Measurements from ENCODE around the gene FKBP1B. TPM values are rescaled to one million over a fixed set of nuclear protein-coding genes. Genes with fewer than 3 reads are reported as not detected.
"Not testable (repeated sequence)": the region's sequence is repeated elsewhere in the genome, so short reads cannot be mapped to it uniquely, and the experiment has no call there.

Gene FKBP1B
- total RNA-seq (2014; rRNA removed; shearing (Covaris generic)) = 0.98 and 8.5 TPM in 2 replicates

- DNase-seq (ENCODE audit: low read depth) = peak; percentile 82
These were observed at the start of gene FKBP1B for GRCh38 chr2:24049485-24050021. FKBP1B (plus strand) TSS chr2:24049741; CDS start chr2:24049850, 109 bp downstream.

DNA sequence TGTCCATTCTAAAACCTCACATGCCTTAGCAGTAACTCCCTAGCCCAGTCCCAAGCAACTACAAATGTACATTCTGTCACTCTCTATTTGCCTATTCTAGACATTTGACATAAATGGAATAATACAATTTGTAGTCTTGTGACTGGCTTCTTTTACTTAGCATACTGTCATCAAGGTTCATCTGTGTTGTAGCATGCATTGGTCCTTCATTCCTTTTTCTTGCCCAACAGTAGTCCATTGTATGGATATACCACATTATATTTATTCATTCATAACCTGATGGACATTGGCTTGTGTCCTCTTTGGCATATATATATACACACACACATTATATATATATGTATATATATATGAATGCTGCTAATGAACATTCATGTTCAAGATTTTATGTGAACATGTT, 41.8 kb upstream of the FKBP1B start:
- DNase-seq (ENCODE audit: low read depth) = no peak

GRCh38 chr2:24008672-24009366, 40.7 kb upstream of the FKBP1B start:
- no peak for DNase-seq (ENCODE audit: low read depth)

- DNase-seq (ENCODE audit: low read depth) = no peak
These were observed 40.2 kb upstream of the FKBP1B start for GRCh38 chr2:24009367-24009679.

- DNase-seq (ENCODE audit: low read depth) = no peak
These were observed 39.7 kb upstream of the FKBP1B start, which contains the start of gene MFSD2B for GRCh38 chr2:24009680-24010476. MFSD2B (plus strand) TSS chr2:24010085; CDS start chr2:24010097, 12 bp downstream.

DNA sequence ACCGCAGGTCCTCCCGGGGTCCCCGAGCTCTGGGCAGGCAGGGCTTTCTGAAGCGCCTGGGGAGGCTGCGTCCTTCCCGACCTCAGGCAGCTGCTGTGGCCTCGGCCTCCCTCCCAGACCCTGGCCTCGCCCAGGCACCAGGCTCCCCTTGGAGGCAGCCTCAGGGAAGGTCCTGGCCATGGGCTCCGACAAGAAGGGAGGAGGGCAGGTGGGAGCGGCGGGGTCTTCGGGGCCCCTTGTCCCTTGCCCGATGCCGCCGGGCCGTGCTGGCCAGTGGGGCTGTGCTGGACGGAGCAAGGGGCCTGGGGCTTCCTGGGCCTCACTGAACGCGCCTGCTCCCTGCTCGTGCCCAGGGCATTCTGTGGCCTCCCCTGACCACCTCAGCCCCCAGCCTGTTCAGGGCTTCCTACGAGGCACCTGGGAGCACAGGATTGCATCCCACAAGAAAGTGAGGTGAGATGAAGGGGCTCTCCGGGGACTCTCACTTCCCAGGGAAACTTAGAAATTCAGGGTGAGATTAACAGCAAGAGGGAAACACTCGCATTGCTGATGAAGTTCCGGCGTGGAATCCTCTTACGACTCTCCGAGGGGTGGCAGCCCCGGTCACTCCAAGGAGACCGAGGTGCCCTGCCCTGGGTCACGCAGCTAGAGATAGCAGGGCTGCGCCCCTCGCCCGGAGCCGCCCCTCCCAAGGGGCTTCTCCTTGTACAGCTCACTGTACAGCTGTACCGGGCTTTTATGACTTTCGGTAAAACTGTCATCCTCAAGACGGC, 38.9 kb upstream of the FKBP1B start:
- DNase-seq (ENCODE audit: low read depth) = no peak

DNA sequence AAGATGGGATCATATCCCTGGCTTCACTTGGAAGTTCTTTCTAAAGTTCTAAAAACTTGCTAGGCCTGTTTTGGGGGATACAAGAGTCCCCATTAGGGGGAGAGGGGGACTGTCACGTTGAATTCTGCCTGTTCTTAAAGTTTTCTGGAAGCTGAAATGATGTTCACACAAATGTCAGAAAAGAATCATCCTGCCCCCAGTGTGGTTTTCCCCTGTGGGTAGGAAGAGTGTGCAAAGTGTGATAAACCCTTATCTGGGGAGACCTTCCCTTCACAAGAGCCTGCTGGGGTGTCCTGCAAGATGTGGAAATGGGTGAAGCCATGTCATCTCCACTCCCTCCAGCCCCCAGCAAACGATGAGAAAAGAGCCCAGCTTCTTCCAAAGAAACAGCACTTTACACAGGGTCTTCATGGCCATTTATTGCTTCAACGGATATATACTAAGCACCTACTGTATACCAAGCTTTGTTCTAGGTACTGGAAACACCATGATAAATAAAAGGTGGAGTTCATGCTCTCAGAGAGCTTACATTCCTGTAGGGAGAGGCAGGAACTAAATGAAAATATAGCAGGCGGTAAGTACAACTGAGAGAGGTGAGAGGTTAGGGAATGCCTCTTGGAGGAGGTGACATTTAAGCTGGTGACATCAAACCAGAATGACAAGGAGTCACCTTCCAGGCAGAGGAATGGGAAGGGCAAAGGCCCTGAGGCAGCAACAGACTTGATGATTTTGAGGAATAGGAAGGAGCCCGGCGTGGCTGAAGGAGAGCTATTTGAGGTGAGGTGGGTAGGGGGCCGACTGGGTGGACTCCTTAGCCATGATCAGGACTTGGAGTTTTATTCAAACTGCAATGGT, 38.1 kb upstream of the FKBP1B start:
- no peak for DNase-seq (ENCODE audit: low read depth)

DNA sequence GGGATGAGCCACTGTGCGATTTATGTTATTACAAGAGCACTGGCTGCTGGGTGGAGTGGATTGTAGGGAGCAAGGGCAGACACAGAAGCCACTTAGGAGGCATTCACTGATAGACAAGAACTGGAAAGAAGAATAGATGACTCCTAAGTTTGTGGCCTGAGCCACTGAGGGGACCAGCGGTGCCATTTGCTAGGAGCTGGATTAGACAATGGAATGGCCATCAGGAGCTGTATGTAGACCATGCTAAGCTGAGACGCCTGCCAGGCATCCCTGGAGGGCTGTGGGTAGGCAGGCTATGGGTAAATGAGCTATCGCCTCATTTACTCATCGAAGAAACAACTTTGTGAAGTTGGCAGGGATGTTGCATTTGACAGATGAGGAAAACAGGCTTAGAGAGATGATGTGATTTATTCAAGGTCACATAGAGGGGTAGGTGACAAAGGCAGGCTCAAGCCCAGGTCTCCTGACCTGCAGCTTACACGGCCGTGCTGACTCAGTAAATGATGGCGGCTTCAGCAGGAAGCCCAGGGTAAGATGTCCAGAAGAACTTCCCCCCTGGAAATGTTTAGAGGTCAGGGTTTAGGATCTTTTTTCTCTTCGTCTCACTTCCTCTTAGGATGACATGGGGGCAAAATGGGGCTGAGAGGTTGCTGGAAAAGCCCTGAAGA, 36.9 kb upstream of the FKBP1B start:
- no peak for DNase-seq (ENCODE audit: low read depth)

DNA sequence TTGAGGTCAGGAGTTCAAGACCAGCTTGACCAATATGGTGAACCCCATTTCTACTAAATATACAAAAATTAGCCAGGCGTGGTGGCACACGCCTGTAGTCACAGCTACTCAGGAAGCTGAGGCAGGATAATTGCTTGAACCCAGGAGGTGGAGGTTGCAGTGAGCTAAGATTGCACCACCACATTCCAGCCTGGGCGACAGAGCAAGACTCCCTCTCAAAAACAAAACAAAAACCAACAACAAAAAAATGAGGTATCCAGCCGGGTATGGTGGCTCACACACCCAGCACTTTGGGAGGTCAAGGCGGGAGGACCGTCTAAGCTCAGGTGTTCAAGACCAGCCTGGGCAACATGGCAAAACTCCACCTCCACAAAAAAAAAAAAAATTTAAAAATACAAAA, 34.6 kb upstream of the FKBP1B start:
- not testable (repeated sequence) for DNase-seq (ENCODE audit: low read depth)

DNA sequence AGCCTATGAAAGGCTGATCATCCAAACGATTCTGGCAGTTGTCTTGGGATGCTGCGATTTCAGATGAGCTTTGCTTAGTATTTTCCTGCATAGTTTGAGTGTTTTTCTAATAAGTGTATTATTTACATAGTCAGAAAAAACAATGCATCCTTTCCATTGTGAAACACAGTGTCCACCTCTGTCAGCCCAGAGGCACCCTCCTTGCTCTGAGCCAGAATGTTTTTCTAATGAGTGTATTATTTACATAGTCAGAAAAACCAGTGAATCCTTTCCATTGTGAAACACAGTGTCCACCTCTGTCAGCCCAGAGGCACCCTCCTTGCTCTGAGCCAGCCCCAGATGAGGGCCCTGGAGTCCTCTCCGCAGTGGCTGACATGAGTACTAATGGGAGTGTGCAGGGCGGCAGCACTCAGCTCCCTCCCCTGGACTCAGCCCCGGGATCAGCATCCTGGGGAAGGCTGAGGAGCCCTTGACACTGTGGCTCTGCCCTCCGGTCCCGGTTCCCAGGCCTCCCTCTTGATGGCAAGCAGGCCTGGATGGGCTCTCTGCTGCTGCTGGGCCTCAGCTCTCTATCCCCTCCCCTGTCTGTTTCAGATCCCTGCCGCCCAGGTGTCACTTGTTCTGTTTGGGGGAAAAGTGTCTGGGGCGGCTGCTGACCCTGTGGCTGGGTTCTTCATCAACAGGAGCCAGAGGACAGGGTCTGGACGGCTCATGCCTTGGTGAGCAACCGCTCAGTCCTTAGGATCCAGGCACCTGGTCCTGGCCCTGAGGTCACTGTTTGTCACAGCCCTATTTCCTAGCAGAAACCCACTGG, 33.8 kb upstream of the FKBP1B start:
- DNase-seq (ENCODE audit: low read depth) = peak; percentile 63

GRCh38 chr2:24016376-24016761, 33.2 kb upstream of the FKBP1B start:
- no peak for DNase-seq (ENCODE audit: low read depth)

DNA sequence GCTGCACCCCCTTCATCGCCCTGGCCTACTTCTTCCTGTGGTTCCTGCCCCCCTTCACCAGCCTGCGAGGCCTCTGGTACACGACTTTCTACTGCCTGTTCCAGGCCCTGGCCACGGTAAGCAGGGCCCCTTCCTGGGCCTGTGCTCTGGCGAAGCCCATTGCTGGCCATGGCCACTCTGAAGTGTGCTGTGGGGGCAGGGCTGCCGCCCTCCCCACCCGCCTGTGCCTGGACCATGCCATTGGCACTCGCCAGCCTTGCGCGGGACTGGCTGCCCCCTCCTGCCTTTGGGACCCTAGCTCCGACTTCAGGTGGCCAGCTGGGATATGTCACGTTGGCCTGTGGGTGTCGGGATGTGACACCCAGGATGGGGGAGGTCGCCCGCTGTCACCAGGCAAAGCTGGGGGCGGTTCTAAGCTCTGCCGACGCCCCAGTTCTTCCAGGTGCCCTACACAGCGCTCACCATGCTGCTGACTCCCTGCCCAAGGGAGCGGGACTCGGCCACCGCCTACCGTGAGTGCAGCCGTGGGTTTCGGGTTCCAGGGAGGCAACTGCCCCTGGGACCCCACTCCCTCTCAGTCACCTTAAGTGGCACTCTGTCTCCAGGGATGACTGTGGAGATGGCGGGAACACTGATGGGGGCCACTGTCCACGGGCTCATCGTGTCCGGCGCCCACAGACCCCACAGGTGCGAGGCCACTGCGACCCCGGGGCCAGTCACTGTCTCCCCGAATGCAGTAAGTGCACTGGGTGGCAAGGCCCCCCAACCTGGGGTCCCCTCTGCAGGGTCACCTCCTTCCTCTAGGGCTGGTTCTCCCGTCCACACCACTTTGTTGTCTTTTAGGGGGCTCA, 32.5 kb upstream of the FKBP1B start:
- no peak for DNase-seq (ENCODE audit: low read depth)

DNA sequence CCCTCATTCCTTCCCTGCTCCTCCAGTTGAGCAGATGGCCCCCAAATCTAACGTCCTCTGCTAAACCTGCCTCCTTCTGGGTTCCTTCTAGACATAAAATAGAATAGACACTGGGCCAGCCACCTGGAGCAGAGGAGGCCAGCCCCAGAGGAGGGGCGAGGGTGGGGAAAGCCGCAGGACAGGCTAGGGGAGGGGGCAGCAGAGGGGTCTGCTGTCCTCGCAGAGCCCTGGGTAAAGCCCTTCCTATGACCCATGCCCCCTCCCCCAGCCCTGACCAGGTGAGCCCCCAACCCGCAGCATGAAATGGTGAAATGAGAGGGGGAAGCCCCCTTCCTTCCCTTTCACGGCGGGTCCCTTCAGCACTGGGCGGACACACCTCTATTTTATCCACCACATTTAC, 31.8 kb upstream of the FKBP1B start:
- DNase-seq (ENCODE audit: low read depth) = no peak

GRCh38 chr2:24018241-24018640, 31.3 kb upstream of the FKBP1B start:
- DNase-seq (ENCODE audit: low read depth) = no peak

DNA sequence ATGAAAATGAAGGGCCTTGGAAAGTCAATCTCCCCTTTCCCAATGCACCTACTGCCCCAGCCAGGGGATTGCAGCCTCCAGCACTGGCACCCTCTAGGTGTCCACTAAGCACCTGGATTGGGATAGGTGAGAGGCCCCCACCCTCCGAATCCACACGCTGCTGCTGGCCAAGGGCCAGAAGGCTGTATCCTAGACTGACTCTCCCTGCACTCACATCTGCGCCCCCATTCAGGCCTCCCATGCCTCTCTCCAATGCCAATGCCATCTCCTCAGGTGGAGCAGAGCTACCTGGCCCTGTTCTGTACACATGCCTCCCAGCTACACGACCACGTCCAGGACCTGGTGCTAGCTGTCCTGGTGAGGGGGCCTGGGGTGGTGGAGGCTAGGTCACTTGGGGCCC, 29.8 kb upstream of the FKBP1B start:
- no peak for DNase-seq (ENCODE audit: low read depth)

GRCh38 chr2:24020244-24020643, 29.3 kb upstream of the FKBP1B start:
- no peak for DNase-seq (ENCODE audit: low read depth)

DNA sequence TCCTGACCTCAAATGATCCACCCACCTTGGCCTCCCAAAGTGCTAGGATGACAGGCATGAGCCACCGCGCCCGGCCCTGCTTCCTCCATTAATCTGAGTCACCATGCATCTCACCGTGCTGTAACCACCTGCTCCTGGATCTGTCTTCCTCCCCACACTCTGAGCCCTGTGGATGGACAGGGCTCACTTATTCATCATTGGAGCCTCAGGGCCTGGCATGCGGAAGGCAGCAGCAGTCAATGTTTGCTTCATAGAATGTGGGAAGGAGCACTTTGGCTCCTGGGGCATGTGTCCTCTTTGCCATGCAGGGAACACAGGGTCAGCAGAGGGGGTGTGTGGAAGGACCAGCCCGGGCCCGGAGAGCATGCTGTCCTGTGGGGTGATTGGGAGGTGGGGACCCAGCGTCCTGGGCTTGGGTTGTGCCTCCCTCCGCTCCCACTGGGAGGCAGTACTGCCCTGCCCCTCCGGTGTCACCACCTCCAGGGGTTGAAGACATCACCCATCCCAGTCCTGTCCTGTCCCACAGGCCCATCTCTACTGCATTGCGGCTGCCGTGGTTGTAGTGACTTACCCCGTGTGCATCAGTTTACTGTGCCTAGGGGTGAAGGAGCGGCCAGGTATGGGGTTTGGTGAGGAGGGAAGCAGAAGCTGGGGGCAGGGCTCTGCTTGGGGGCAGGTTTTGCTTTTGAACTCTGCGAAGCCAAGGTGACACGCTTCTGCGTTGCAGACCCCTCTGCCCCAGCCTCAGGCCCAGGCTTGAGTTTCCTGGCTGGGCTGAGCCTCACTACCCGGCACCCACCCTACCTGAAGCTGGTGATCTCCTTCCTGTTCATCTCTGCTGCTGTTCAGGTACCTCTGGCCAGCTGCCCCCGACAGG, 28.2 kb upstream of the FKBP1B start:
- peak; percentile 38 for DNase-seq (ENCODE audit: low read depth)
